IPS-20b (cell line): ENCODE results near the gene EXTL1.

Experiments used
- H3K27ac ChIP-seq: one replicate; pipeline ENCODE4 v1.5.1; 2013; ENCODE audit warnings: low read length
- H3K27me3 ChIP-seq: 2 replicates; pipeline ENCODE4 v1.6.1; 2013; ENCODE audit warnings: mild to moderate bottlenecking, low read length, inconsistent platforms; ENCODE audit not compliant: insufficient read depth
- H3K36me3 ChIP-seq: 2 replicates; pipeline ENCODE4 v1.6.1; 2013; ENCODE audit warnings: low read depth, mild to moderate bottlenecking, inconsistent platforms, low read length, moderate library complexity; ENCODE audit not compliant: insufficient read depth
- H3K4me1 ChIP-seq: 2 replicates; pipeline ENCODE4 v1.6.1; 2013; ENCODE audit warnings: mild to moderate bottlenecking, control low read depth, inconsistent platforms, low read length, moderate library complexity; ENCODE audit not compliant: insufficient read depth
- H3K4me3 ChIP-seq: 2 replicates; pipeline ENCODE4 v1.5.1; 2013; ENCODE audit warnings: mild to moderate bottlenecking, low read length, inconsistent platforms
- H3K9ac ChIP-seq: 2 replicates; pipeline ENCODE4 v1.6.1; 2013; ENCODE audit warnings: low read depth, mild to moderate bottlenecking, inconsistent platforms, low read length, moderate library complexity
- H3K9me3 ChIP-seq: 2 replicates; pipeline ENCODE4 v1.6.1; 2013; ENCODE audit warnings: mild to moderate bottlenecking, low read depth, low read length, inconsistent platforms; ENCODE audit not compliant: insufficient read depth

EXTL1 gene

DNA sequence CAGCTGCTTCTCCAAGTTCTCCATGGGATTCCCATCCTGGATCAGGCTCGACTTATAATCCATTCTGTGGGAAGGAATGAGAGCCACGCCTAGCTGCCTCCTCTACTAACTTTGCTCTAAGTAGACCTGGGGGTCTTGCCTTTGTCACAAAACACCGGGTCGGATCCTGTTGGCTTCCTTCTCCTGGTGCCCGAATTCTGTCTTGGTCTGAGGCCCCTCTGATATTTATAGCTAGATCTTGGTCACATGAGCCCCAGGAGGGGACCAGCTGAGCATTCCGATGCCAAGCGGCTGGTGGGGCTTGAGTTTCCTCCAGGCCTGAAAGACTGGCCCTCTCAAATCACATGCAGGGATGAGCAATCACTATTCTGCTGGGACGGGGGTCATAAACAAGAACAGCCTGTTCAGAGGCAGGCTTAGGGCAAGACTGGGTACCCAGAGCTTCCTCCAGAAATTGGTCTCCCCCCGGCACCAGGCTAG, 45.9 kb downstream of the EXTL1 start, which contains the start of gene TRIM63:
TRIM63 (minus strand) TSS at position 199 of the 480 bp plus-strand sequence; CDS start at position 63, 136 bp downstream.
- no peaks in the 10 kb centered on the region for H3K4me1 ChIP-seq
- no peaks in the 10 kb centered on the region for H3K36me3 ChIP-seq
- no peak within 1 kb of the TSS for H3K4me3 ChIP-seq
- no peak within 1 kb of the TSS for H3K27ac ChIP-seq
- no peaks in the 10 kb centered on the region for H3K9me3 ChIP-seq
- H3K27me3 ChIP-seq, result no peaks in the 10 kb centered on the region
- H3K9ac ChIP-seq, result no peak within 1 kb of the TSS

- H3K36me3 ChIP-seq, result no peaks in the 10 kb centered on the region
- H3K27me3 ChIP-seq, result no peaks in the 10 kb centered on the region
- no peak overlapping the region for H3K9ac ChIP-seq
- no peak overlapping the region for H3K4me3 ChIP-seq
- H3K4me1 ChIP-seq, result no peaks in the 10 kb centered on the region
- H3K9me3 ChIP-seq, result no peaks in the 10 kb centered on the region
- H3K27ac ChIP-seq, result no peak overlapping the region
These were observed 48.3 kb downstream of the EXTL1 start for GRCh38 chr1:26069941-26070295.

GRCh38 chr1:26070296-26070962, 48.9 kb downstream of the EXTL1 start:
- Histone ChIP-seq H3K4me3 (no peak overlapping the region), H3K36me3 (no peaks in the 10 kb centered on the region), H3K27ac (no peak overlapping the region), H3K9ac (no peak overlapping the region), H3K9me3 (no peaks in the 10 kb centered on the region), H3K4me1 (no peaks in the 10 kb centered on the region), H3K27me3 (no peaks in the 10 kb centered on the region)

GRCh38 chr1:26070963-26071342, 49.4 kb downstream of the EXTL1 start:
- Histone ChIP-seq H3K36me3 (no peaks in the 10 kb centered on the region), H3K27ac (no peak overlapping the region), H3K4me1 (no peaks in the 10 kb centered on the region), H3K9me3 (no peaks in the 10 kb centered on the region), H3K27me3 (no peaks in the 10 kb centered on the region), H3K4me3 (no peak overlapping the region), H3K9ac (no peak overlapping the region)

DNA sequence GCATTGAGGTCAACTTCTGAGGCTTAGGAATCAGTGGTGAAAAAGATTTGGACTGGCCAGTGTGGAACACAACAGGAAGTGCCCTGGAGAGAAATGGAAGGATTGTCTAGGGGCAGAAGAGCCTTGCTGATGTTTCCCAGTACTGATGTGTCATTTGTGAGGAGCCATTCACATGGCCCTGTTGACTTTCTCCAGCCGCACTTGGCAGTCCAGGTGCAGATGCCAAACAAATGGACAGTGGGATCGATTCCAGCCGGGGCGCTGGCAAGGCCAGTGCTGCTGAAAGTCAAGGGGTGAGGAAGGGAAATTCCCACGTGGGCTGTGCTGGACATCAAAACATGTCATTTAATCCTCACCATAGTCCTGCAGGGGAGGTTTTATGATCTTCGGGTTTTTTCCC, 50.7 kb downstream of the EXTL1 start:
- Histone ChIP-seq H3K36me3 (no peaks in the 10 kb centered on the region), H3K27me3 (no peaks in the 10 kb centered on the region), H3K4me3 (no peak overlapping the region), H3K9me3 (no peaks in the 10 kb centered on the region), H3K9ac (no peak overlapping the region), H3K4me1 (no peaks in the 10 kb centered on the region), H3K27ac (no peak overlapping the region)

- Histone ChIP-seq H3K4me1 (peaks cover 7% of the 10 kb centered on the region; the same call in 1 of the 2 replicates), H3K9me3 (no peaks in the 10 kb centered on the region), H3K27ac (no peak overlapping the region), H3K4me3 (no peak overlapping the region), H3K36me3 (no peaks in the 10 kb centered on the region), H3K27me3 (no peaks in the 10 kb centered on the region), H3K9ac (no peak overlapping the region)
These were observed 54.0 kb downstream of the EXTL1 start for GRCh38 chr1:26075421-26076144.

DNA sequence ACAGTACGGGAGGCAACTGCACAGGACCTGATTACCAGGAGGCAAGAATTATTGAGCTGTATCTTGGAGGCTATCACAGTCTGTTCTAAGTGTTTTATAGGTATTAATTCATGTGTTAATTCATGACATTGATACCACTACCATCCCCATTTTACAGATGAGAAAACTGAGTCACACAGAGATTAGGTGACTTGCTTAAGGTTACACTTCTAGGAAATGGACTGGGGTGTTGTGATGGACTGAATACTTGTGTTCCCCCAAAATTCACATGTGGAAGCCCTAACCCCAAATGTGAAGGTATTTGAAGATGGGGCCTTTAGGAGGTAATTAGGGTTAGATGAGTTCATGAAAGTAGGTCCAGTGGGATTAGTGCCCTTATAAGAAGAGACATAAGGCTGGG, 55.9 kb downstream of the EXTL1 start:
- Histone ChIP-seq H3K4me1 (peaks cover 7% of the 10 kb centered on the region; the same call in 1 of the 2 replicates), H3K9ac (no peak overlapping the region), H3K27ac (no peak overlapping the region), H3K4me3 (no peak overlapping the region), H3K9me3 (no peaks in the 10 kb centered on the region), H3K27me3 (no peaks in the 10 kb centered on the region), H3K36me3 (no peaks in the 10 kb centered on the region)

GRCh38 chr1:26078286-26079177, 57.0 kb downstream of the EXTL1 start:
- Histone ChIP-seq H3K9ac (no peak overlapping the region), H3K4me1 (peaks cover 7% of the 10 kb centered on the region; the same call in 1 of the 2 replicates), H3K27ac (no peak overlapping the region)

GRCh38 chr1:26079178-26079563, 57.6 kb downstream of the EXTL1 start:
- peaks cover 7% of the 10 kb centered on the region; the same call in 1 of the 2 replicates for H3K4me1 ChIP-seq
- H3K9me3 ChIP-seq, result no peaks in the 10 kb centered on the region
- H3K27me3 ChIP-seq, result peaks cover 11% of the 10 kb centered on the region; the same call in 1 of the 2 replicates
- no peak overlapping the region for H3K4me3 ChIP-seq
- no peaks in the 10 kb centered on the region for H3K36me3 ChIP-seq
- no peak overlapping the region for H3K27ac ChIP-seq
- H3K9ac ChIP-seq, result no peak overlapping the region

More at GRCh38 chr1:26078286-26079177, 57.0 kb downstream of the EXTL1 start:
- Histone ChIP-seq H3K36me3 (no peaks in the 10 kb centered on the region), H3K27me3 (peaks cover 5% of the 10 kb centered on the region; the same call in 1 of the 2 replicates), H3K9me3 (no peaks in the 10 kb centered on the region), H3K4me3 (no peak overlapping the region)

DNA sequence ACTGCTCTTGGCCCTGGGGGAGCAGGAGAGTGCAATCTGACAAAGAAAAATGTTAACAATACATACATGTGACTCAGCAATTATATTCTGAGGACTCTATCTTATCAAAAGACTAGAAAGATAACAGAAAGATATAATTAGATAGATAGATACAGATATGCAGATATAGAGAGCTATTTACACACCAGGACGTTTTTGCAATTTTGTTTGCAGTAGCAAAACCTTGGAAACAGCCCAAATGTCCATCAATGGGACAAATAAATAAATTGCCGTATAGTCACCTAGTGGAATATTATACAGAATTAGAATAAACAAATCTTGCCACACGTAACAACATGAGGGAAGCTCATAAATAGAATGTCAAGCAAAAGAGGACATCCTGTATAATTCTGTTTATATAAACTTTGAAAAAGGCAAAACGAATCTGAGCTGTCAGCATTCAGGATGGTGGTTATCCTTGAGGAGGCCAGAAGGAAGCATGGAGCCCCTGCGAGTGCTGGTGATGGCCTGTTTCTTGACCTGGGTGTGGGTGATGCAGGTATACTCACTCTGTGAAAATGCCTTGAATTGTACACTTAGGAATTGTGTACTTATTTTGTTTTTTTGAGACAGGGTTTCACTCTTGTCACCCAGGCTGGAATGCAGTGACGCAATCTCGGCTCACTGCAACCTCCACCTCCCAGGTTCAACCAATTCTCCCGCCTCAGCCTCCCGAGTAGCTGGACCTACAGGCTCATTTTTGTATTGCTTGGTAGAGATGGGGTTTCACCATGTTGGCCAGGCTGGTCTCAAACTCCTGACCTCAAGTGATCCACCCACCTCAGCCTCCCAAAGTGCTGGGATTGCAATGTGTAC, 58.6 kb downstream of the EXTL1 start:
- Histone ChIP-seq H3K27me3 (peaks cover 12% of the 10 kb centered on the region; the same call in 1 of the 2 replicates), H3K4me3 (no peak overlapping the region), H3K9me3 (no peaks in the 10 kb centered on the region), H3K36me3 (no peaks in the 10 kb centered on the region), H3K9ac (no peak overlapping the region), H3K4me1 (peaks cover 7% of the 10 kb centered on the region; the same call in 1 of the 2 replicates), H3K27ac (no peak overlapping the region)
